T-helper 2 cell treated with Interferon-gamma antibody and Interleukin-4, amounts not matched to agents 100 ng/mL and 5 ng/mL, for 36 hours (primary cell): Measurements from ENCODE around the gene AKAP6. TPM values are rescaled to one million over a fixed set of nuclear protein-coding genes. Genes with fewer than 3 reads are reported as not detected.

ENCODE experiments used
- intact Hi-C: fragments of 100-400 bp; cut with micrococcal nuclease; formaldehyde crosslinking; loops from one replicate; pipeline ENCODE4 v1.15.1; 2023
- total RNA-seq: library from RNA; stranded (reverse); gene quantifications from 2 replicates; pipeline ENCODE4 v1.2.3, GENCODE V29; 2022

Gene AKAP6
- total RNA-seq, 1 donor from 2014 or later: 1.4 TPM

DNA sequence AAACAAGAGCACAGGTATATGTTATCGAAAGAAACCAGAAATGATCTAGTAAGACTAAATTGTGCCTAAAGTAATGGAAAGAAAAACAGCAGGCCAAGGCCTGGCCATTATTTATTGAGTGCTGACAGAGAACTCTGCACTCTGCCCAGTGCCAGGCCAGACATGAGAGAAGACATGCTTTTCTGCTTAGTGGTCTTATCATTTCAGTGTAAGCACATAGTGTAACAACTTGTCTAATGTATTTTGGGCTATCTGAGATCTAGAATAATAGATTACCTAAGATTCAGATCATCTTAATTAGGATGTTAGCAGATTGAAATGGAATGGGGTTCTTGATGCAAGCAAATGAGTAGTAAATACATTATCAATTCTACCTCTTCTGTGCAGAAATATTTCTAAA lies 278.3 kb downstream of the AKAP6 start:
- intact Hi-C loops: no loop called here

DNA sequence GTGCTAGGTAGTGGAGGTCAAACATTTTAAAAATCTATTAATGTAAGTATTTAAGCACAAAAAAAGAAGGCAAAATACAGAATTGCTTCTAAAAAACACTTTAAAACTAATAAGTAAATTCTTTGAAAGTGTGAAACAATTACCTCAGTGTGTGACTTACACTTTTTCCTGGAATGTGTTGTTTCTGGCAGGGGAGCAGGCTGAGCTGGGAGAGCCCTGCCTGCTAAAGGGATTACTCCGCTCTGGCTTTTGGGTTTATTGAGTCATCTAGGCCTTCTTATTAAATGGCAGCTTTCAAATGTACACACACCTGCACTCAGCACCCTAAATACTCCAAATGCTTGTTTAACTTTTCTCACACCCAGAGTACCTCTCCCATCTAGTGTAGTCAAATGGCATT lies 279.8 kb downstream of the AKAP6 start:
- intact Hi-C loops: no loop called here

DNA sequence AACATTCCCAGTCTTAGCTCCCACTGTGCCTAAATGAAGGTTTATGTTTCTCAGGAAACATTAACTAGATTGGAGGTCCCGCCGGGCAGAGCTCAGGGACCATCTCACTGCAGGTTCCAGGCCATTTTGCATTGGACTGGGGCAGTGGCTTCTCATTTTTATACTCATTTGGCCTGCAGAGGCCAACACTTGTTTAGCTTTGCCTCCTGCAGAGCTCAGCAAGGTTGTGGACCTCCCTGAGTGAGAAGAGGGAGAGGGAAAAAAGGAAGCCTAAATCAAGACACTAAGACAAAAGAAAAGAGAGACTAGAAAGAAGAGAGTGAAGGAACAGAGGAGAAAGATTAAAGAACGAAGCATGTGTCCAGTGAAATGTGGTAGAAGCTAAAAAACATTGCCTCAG lies 280.3 kb downstream of the AKAP6 start:
- intact Hi-C loops: no loop called here

DNA sequence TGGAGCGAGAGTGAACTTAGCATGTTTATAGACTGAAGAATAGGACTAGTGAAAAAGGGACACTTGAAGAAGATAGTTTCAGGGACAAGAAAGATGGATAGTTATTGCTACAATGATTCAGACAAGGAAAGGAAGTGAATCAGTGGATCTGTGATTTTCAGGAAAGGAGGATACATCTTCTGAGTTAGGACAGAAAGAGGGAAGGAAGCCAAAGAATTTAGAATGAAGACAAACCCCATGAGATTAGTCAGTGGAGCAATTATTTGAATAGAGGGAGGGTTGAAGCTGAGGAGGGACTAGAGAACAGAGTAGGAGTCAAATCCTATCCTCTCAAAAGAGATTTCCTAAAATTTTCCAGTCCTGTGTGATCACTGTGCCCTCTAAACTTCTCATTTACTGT lies 282.7 kb downstream of the AKAP6 start:
- intact Hi-C loops: no loop called here

DNA sequence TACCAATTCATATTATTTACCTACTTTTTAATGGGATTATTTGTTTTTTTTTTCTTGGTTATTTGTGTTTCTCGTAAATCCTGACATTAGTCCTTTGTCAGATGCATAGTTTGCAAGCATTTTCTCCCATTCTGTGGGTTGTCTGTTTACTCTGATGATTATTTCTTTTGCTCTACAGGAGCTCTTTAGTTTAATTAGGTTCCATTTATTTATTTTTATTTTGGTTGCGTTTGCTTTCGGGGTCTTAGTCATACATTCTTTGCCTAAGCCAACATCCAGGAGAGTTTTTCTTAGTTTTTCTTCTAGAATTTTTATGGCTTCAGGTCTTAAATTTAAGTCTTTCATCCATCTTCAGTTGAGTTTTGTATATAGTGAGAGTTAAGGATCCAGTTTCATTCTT lies 289.9 kb downstream of the AKAP6 start:
- intact Hi-C loops: no loop called here

GRCh38 chr14:32620303-32620702 lies 291.2 kb downstream of the AKAP6 start:
- intact Hi-C loops: no loop called here

GRCh38 chr14:32620724-32621123 lies 291.6 kb downstream of the AKAP6 start:
- intact Hi-C loops: no loop called here

- intact Hi-C loops: no loop called here
These were observed 292.5 kb downstream of the AKAP6 start for GRCh38 chr14:32621585-32621984.

GRCh38 chr14:32622742-32623141 lies 293.6 kb downstream of the AKAP6 start:
- intact Hi-C loops: no loop called here

DNA sequence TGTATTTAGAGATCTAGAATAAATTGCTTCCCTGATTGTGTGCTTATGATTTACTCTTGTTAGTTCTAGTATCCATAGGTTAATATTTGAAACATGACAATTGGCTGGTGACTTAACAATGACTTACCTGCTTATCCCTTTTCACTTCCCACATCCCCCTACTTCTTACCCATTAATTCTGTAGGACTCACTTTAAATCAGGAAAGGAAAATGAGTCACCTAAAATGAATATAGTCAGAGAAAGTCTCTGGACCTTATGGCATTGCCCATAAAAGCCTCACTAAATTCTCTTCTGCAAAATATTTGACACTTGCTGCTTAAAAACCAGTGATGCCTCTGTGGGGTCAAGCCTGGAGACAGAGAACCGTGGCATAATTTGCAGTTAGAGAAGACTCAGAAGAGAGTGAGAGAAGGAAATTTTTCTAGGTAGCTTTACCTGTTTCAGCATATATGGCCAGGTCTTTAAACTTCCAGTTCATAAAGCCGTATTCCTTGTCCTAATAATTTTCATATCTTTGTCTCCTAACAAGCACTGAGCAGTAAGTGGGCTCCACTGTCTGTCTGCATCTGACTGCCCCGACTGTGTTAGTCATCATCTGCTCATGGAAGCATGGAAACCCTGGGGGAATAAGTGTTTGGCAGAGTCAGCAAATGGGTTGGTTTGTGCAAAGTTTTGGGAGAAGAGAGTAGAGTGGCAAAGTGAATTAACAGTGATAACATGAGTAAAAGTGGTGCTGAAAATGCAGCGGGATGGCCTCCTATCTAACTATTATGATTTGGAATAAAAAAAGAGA lies 294.4 kb downstream of the AKAP6 start:
- intact Hi-C loops: no loop called here

- intact Hi-C loops: no loop called here
These were observed 296.1 kb downstream of the AKAP6 start for GRCh38 chr14:32625211-32625610.

- intact Hi-C loops: no loop called here
These were observed 298.6 kb downstream of the AKAP6 start for GRCh38 chr14:32627545-32628298.

DNA sequence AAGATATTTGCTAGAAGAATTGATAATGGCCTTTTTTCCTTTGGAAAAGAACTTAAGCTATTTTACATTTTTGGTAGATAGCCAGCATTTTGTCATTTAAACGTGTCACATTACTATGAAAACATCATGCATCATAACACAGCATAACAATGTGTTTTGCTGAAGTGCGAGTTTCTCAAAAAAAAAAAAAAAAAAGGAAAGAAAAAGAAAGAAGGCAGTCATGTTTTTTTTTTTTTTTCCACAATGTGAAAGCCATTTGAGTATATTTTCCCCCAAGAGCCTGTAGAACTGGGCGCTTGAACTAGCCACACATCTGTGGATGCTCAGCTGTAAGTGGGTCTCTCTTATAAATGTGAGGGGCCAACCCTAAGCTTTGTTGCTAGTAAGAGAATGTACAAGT lies 300.1 kb downstream of the AKAP6 start:
- intact Hi-C loops: no loop called here

- intact Hi-C loops: no loop called here
These were observed 301.6 kb downstream of the AKAP6 start for GRCh38 chr14:32630701-32631100.

- intact Hi-C loops: no loop called here
These were observed 304.2 kb downstream of the AKAP6 start for GRCh38 chr14:32633224-32633859.

- intact Hi-C loops: no loop called here
These were observed 304.8 kb downstream of the AKAP6 start for GRCh38 chr14:32633930-32634329.

DNA sequence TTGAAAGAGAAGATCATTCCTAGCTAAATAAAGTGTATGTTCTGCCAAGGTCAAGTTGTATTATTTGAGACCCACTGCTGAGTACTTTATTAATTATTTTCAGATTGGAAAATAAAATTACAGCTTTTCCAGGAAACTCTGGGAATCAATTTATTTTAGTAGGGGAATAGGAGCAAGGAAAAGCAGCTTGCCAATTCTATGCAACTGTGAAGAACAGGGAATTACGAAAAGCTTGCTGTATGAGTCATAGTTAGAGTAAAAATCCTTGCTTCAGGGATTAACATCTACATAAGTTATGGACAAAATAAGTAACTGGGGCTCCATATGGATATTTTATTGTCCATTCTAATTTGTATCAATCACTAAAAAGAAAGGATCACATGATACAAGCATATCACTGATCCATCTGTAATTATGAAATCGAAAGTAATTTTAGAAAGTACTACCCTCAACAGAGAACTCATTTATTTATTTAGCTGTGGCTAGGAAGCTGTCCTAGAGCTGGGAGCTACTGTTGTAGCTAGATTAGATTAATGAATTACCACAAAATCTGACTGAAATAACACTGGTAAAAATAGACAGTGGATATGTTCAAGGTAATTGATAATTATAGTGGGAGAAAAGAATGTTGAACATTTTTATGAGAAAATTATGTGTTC lies 306.1 kb downstream of the AKAP6 start:
- intact Hi-C loops: no loop called here

- intact Hi-C loops: no loop called here
These were observed 308.5 kb downstream of the AKAP6 start for GRCh38 chr14:32637582-32637981.

GRCh38 chr14:32639208-32639607 lies 310.1 kb downstream of the AKAP6 start:
- intact Hi-C loops: no loop called here

- intact Hi-C loops: no loop called here
These were observed 316.5 kb downstream of the AKAP6 start for GRCh38 chr14:32645551-32645950.

GRCh38 chr14:32648434-32648833 lies 319.3 kb downstream of the AKAP6 start:
- intact Hi-C loops: no loop called here

DNA sequence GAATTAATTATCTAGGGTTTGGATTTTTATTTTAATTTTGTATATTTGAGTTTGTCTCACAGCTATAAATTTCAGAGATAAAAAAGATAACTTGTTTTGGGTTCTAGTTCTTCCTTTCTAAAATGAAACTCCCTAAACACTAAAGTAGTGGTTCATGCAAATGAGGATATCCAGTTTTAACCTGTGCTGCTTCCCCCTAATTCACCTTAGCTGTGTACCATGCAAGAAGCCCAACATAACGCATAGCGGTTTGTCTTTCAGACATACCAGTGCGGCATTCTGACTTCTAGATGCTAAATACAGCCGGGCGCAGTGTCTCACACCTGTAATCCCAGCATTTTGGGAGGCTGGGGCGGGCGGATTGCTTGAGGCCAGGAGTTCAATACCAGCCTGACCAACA lies 320.9 kb downstream of the AKAP6 start:
- intact Hi-C loops: no loop called here
